ENCODE measurements around the gene PRAMEF33.
"Not testable (repeated sequence)": the region's sequence is repeated elsewhere in the genome, so short reads cannot be mapped to it uniquely, and the experiment has no call there.

Gene PRAMEF33, protein sequence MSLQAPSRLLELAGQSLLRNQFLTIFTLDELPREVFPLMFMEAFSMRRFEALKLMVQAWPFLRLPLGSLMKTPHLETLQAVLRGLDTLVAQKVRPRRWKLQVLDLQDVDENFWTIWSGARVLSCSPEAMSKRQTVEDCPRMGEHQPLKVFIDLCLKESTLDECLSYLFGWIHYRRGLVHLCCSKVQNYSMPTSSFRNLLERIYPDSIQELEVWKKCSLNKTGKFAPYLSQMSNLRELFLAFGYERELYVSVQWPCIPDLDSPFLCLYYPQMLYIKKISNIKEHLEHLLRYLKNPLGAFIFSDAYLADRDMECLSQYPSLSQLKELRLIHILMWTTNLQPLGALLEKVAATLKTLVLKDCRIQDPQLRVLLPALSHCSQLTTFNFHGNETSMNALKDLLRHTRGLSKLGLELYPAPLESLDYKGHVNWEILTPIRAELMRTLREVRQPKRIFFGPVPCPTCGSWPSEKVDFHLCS

DNA sequence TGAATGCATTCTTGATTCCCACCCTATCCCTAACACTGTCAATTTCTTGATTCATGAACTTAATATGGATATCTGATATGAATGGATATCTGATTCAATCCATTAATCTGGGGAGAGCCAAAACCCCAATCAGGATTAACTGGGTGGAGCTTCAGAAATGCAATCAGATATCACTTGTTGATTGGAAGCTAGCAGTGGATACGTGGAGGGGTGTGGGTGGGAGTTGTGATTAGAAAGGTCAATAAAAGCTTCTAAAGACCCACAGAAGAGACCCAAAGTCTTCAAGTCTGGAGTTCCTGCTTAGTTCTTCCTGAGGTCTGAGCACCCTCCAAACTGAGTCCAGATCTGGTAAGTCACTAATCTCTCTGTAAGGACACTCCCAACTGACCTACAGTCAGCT lies at the start of gene PRAMEF33:
PRAMEF33 (plus strand) TSS at position 301 of the 400 bp plus-strand sequence. CDS start 2,416 bp downstream, outside the sequence.
- not testable (repeated sequence) for DNase-seq

DNA sequence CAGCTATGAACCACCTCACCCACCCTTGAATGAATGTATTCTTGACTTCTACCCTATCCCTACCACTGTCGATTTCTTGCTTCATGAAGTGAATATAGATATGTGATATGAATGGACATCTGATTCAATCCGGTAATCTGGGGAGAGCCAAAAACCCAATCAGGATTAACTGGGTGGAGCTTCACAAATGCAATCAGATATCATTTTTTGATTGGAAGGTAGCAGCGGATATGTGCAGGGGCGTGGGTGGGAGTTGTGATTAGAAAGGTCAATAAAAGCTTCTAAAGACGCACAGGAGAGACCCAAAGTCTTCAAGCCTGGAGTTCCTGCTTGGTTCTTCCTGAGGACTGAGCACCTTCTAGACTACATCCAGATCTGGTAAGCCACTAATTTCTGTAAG lies 49.4 kb upstream of the PRAMEF33 start, which contains the start of gene PRAMEF5:
PRAMEF5 (plus strand) TSS at position 301 of the 400 bp plus-strand sequence. CDS start 5,071 bp downstream, outside the sequence.
- not testable (repeated sequence) for DNase-seq

DNA sequence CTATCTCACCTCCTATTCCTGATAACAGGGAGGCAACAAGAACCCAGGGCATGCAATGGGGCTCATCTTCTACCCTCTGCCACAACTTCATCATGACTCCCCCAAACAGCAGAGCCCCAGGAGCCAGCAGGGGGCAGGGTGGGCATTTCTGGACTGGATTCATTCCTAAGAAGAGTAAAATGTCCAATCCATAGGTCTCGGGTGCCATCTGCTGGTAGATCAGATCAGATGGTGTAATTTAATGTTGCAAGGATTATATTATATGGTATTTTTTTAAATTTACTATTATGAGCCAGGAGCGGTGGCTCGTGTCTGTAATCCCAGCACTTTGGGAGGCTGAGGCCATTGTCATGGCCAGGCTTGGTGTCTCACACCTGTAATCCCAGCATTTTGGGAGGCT lies 38.2 kb upstream of the PRAMEF33 start:
- not testable (repeated sequence) for DNase-seq

DNA sequence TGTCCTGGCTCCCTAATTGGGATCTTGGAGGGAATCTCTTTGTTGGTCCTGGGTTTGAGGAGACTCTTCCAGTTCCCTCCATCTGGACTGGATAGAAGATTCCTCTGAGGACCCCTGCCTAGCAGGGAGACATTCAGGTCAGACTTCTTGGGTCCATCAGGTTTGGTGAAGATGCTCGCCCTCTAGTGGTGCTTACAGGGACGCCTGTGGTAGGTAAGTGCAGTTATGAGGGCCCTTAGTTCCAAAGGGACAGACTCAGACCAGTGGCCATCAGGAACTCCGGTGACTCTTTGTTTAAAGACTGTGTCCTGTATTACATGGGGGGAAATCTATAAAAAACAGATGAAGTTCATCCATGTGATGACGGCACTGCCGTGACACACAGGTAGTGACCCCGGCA lies 26.3 kb upstream of the PRAMEF33 start:
- not testable (repeated sequence) for DNase-seq

DNA sequence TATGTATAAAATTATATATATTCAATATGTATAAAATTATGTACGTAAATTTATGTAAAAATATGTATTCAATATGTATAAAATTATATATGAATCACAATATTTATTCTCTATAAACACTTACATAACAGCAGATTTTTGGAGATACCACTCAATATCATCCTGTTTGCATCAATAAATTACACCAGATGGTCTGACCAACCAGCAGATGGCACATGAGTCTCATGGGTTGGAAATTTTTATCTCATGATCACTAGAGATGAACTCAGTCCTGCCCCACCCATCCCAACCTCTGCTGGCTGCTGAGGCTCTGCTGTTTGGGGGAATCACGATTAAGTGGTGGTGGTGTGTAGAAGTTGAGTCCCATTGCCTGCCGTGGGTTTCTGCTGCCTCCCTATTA lies 23.7 kb upstream of the PRAMEF33 start:
- DNase-seq: not testable (repeated sequence)

DNA sequence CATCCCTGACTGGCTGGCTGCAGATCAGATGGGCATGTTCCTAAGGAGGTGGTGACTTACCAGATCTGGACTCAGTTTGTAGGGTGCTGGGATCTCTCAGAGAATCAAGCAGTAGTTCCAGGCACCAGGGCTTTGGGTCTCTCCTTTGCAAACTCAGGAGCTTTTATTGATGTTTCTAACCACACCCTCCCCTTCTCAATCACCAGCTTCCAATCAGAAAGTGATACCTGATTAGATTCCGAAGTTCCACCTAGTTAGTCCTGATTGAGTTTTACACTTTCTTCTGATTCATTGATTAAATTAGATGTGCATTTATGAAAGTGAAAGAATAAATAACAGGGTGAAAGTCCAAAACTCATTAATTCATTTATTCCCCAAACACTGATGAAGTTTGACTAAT lies 18.3 kb upstream of the PRAMEF33 start, which contains the start of gene PRAMEF8:
PRAMEF8 (minus strand) TSS at position 101 of the 400 bp plus-strand sequence. CDS start 1,046 bp downstream, outside the sequence.
- DNase-seq: not testable (repeated sequence)

DNA sequence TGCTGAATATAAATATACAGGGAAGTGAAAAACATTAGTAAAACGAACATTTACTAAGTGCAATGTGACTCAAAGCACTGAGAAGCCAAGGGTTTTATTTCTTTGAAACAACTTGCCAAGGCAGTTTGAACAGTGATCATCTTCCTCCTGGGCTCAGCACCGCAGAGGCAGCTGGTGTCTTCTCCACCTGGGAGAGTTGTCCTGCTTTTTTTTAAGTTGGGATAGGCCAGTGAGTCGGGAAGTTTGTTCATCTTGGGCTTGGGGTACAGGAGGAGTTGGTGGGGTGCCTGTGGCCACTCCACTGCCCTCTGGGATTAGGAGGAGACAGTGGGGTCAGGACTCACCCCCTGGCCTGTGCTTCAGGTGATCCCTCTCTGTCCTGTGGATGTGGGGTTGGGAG lies 14.3 kb upstream of the PRAMEF33 start:
- DNase-seq: not testable (repeated sequence)

DNA sequence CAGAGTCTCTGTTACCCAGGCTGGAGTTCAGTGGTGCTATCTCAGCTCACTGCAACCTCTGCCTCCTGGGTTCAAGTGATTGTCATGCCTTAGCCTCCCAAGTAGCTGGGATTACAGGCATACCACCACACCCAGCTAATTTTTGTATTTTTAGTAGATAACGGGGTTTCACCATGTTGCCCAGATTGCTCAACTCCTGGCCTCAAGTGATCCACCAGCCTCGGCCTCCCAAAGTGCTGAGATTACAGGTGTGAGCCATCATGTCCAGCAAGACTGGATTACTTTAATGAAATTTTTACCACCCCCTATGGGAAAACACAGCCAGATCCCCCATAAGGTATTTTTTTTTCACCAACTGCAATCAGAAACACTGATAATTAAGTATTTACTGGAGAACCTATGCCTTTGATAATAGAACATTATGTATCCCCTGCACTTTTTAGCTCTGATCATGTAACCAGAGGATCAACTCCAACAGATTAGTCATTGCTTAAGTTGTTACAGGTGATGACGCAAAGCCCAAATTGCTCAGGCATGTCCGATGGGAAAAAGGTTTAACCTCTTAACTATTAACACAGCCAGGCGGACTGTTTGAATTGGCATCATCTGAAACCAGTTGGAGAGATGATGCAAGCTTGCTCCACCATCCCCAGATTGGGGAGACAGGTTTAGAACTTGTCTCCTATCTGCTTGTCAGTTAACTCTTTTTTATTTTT lies 6.0 kb upstream of the PRAMEF33 start:
- DNase-seq: not testable (repeated sequence)

DNA sequence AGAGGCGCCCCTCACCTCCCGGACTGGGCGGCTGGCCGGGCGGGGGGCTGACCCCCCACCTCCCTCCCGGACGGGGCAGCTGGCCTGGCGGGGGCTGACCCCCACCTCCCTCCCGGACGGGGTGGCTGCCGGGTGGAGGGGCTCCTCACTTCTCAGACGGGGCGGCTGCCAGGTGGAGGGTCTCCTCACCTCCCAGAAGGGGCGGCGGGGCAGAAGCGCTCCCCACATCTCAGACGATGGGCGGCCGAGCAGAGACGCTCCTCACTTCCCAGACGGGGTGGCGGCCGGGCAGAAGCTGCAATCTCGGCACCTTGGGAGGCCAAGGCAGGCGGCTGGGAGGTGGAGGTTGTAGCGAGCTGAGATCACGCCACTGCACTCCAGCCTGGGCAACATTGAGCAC lies 4.6 kb upstream of the PRAMEF33 start:
- DNase-seq: not testable (repeated sequence)

DNA sequence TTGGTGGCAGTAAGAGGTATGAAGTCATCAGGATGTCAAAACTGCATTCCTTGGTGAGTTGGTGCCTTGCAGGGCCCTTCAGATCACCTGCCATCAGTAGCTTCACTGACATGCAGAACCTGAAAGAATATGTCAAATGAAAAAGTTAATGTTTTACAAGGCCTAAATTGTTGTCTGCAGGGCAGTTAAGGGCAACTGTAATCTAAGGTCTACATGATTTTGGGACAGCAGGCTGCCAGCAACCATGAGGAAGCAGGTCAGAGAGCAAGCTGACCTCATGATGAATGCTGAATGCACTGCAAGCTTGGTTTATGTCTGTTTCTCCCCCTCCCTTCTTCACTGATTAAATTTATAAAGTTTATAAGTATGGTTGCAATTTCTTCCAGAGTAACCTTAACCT lies 1.1 kb upstream of the PRAMEF33 start:
- not testable (repeated sequence) for DNase-seq

DNA sequence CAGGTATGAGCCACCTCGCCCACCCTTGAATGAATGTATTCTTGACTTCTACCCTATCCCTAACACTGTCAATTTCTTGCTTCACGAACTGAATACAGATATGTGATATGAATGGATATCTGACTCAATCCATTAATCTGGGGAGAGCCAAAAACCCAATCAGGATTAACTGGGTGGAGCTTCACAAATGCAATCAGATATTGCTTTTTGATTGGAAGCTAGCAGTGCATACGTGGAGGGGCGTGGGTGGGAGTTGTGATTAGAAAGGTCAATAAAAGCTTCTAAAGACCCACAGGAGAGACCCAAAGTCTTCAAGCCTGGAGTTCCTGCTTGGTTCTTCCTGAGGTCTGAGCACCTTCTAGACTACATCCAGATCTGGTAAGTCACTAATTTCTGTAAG lies 11.9 kb downstream of the PRAMEF33 start, which contains the start of gene PRAMEF15:
PRAMEF15 (plus strand) TSS at position 301 of the 400 bp plus-strand sequence. CDS start 2,827 bp downstream, outside the sequence.
- not testable (repeated sequence) for DNase-seq

DNA sequence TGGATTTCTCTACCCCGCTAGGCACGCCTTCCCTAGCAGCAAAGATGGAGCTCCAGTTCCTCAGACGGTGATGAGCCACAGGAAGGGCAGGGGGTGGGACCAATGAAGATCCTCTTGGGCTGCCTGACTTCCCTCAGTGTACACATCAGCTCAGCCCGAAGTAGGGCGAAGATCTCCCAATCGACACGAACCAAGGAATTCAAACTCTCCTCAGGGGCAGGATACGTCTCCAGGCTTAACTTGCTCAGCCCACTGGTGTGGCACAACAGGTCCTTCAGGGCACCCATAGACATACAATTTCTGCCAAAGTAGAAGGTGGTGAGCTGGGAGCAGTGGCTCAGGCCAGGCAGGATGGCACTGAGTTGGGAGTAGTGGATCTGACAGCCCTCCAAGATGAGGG lies 39.2 kb downstream of the PRAMEF33 start:
- DNase-seq: not testable (repeated sequence)

DNA sequence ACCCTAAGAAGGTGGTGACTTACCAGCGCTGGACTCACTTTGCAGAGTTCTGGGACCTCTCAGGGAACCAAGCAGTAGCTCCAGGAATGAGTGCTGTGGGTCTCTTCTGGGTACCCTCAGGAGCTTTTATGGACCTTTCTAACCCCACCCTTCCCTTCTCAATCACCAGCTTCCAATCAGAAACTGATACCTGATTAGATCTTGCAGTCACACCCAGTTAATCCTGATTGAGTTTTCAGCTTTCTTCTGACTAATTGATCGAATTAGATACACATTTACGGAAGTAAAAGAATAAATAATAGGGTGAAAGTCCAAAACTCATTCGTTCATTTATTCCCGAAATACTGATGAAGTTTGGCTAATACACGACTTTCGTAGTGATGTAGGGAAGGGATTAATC lies 43.7 kb downstream of the PRAMEF33 start, which contains the start of gene PRAMEF14:
PRAMEF14 (minus strand) TSS at position 101 of the 400 bp plus-strand sequence. CDS start 1,820 bp downstream, outside the sequence.
- DNase-seq: not testable (repeated sequence)

DNA sequence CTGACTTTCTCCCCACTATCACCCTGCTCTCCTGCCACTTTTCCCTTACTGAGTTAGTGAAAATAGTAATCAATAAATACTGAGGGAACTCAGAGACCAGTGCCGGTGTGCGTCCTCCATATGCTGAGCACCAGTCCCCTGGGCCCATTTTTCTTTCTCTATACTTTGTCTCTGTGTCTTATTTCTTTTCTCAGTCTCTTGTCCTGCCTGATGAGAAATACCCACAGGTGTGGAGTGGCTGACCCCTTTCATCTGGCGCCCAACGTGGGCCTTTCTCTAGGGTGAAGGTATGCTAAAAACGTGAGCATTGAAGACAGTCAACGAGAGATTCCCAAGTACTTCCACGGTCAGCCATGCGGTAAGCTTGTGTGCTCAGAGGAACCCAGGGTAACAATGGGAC lies 50.1 kb downstream of the PRAMEF33 start:
- not testable (repeated sequence) for DNase-seq

DNA sequence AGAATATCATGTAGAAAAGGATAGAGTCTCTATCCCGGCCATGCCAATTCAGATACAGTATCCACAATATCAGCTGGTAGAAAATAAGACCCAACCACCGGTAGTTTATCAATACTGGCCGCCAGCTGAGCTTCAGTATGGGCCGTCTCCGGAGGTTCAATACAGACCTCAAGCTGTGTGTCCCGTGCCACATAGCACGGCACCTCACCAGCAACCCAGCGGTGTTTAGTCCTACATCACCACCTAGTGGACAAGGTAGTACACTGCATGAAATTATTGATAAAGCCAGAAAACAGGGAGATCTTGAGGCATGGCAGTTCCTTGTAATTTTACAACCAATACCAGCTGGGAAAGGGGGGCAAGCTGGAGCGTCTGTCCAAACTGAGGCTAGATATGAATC lies 51.1 kb downstream of the PRAMEF33 start:
- DNase-seq: not testable (repeated sequence)

DNA sequence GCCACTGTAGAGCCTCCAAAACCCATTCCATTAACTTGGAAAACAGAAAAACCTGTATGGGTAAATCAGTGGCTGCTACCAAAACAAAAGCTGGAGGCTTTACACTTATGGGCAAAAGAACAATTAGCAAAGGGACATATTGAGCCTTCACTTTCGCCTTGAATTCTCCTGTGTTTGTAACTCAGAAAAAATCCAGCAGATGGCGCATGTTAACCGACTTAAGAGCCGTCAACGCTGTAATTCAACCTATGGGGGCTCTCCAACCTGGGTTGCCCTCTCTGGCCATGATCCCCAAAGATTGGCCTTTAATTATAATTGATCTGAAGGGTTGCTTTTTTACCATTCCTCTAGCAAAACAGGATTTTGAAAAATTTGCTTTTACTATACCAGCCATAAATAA lies 53.4 kb downstream of the PRAMEF33 start:
- DNase-seq: not testable (repeated sequence)
